ENCODE data around the gene ACTBL2.
A peak's percentile ranks its signal among the peaks of the same experiment; 100 is the strongest.
"Not testable (repeated sequence)": the region's sequence is repeated elsewhere in the genome, so short reads cannot be mapped to it uniquely, and the experiment has no call there.

ACTBL2 gene

GRCh38 chr5:57494104-57495098 lies 11.8 kb upstream of the ACTBL2 start:
- DNase-seq (ENCODE audit: low read depth): peak; percentile 44

DNA sequence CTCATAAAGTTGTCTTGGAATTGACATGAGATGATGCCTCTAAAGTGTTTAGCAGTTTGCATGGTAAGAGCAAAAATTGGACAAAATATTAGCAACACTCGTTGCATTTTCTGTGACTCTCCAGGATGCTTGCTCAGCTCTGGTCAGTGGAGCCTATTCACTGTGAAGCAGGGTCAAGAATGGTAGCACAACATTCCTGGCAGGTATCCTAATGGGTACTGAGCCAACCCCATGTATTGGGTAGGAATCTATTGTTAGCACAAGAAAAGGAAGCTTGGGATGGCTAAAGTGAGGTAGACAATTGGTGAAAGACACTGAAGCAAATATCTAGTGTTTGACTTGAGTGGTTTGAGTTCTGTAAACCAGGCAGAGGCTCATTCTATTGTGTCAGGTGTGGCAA lies 10.4 kb upstream of the ACTBL2 start:
- no peak for DNase-seq (ENCODE audit: low read depth)

DNA sequence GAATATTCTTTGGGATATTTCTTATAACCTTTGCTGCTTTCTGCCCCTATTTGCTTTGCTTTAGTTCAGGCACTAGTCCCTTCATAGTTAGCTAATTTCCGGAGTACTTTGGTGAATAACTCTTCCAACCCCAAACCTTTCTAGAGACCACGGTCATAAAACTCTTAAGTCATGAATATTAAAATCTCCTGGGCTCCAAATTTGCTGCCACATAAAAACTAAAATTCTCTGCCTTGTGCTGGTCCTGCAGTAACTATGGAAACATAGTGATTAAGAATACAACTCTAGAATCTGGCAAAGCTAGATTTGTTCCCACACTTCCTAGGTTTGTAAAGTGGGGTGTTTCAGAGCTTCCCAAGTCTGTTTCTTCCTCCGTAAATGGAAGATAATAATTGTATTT lies 10.0 kb upstream of the ACTBL2 start:
- DNase-seq (ENCODE audit: low read depth): no peak

- DNase-seq (ENCODE audit: low read depth): no peak
Observed at GRCh38 chr5:57491369-57491965, 8.9 kb upstream of the ACTBL2 start.

DNA sequence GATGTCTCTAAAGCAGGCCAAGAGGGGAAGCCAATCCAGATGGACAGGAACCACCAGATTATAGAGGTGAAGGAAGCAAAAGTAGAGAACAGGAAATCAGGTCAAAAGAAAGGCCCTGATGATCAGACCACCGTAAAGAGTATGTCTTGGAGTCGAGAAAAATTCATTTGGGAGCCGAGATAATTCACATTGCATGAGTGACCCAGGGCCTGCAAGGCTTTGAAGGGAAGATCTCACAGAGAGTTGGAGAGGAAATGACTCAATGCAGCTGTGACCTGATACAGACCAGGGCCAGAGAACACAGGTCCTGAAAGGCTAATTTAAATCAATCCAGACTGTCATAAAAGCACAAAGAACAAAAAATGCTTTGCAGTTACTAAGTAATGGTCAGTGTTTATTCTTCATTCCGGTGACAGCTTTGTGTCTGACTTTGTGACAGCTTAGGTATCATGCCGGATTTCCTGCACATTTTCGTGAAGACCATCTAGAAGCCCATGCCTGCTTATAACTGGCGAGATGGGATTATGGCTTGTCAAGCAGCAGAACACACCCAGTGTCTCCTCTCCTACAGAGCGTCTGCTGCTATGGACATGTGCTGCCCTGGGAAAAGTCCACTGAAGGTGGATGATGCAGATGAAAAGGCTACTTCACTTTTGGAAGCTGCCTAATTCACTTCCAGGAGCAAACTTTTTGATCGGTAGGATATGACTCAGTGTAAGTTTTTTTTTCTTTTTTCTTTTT lies 5.8 kb upstream of the ACTBL2 start:
- DNase-seq (ENCODE audit: low read depth): no peak

DNA sequence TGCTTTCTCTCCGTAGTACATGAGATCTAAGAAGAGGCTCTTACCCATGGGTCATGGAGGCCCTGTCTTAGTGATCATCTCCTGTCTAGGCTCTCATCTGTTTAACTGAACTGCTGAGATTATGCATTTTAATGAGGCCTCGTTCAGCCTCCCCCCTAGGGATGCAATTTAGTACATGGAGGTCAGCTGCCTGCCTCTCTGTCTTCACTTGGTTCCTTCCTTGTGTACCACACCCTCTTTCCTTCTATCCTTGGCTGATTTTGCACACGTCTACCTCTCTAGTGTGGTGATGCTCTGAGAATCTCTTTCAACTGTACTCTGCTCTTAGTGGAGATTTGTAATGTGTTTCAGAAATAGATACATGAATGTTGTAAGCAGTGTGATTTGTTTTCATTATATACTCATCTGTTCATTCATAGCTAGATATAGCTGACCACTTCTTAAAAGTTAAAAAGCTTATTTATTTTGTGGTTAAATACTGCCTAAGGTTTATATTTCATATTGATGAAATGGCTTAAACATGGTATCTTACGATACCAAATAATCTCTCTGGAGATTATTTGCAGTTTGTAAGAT lies 3.5 kb upstream of the ACTBL2 start:
- no peak for DNase-seq (ENCODE audit: low read depth)

- DNase-seq (ENCODE audit: low read depth): no peak
Observed at GRCh38 chr5:57478826-57479225, 3.8 kb downstream of the ACTBL2 start.

DNA sequence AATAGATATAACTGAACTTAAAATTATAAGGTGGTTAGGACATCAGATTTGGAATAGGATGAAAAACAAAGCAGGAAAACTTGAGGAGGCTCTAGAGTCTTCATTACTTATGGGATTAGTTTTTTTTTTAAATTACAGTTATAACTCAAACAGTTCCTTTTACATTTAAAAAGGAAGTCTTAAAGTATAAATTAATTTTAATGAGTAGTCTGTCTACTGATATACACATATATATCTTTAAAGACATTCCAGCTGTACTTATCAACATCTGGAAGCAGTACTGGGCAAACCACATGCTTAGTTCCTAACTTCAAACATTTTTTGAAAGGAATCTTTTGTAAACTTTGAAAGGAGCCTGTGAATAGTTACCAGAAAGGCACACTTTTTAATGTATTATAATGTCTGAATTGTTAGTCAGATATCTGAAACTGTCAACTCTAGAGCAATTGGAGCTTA lies 6.0 kb downstream of the ACTBL2 start:
- DNase-seq (ENCODE audit: low read depth): no peak

DNA sequence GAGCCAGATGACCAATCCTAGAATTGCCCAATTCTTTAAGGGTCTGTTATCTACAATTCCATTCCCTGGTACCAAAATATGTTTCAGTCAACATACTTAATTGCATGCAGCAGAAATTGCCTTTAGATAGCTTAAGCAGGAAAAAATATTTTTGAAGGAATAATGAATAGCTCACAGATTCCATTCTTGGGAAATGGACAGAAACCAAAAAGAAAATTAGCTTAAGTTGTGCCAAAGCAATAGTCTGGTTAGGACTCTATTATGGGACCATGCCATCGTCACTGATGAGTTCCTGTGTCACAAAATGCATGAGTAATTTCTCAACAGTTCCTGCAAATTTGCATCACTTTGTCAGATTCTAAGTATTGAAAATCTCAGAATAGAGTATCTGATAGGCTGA lies 12.3 kb downstream of the ACTBL2 start:
- DNase-seq (ENCODE audit: low read depth): no peak

DNA sequence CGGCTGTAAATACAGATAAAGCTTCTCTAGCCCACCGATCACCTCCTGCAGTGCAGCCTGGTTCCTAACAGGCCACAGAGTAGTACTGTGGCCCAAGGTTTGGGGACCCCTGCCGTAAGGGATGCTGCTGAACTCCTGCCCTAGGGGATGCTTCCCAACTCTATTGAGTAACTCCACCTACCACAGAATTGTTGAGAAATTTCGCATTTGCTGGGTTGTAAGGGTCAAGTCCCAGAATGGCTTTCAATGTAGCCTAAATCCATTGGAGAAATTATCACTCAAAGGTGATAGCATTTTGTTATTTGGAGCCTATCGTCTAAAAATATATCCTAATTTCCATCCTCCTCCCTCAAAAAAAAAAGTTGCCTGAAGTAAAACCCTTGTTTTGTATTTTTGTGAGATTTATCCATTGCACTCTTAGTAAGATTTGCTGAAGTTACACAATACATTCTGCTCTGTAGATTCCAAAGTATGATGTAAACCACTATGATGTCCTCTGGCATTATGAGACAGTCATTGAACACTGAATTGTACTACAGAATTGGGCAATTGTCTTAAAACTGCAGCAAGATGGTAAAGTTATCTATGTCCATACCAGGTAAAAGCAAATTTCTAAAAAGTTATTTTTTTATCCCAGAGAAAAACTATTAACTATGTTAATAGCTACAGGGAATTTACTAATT lies 14.0 kb downstream of the ACTBL2 start:
- no peak for DNase-seq (ENCODE audit: low read depth)

DNA sequence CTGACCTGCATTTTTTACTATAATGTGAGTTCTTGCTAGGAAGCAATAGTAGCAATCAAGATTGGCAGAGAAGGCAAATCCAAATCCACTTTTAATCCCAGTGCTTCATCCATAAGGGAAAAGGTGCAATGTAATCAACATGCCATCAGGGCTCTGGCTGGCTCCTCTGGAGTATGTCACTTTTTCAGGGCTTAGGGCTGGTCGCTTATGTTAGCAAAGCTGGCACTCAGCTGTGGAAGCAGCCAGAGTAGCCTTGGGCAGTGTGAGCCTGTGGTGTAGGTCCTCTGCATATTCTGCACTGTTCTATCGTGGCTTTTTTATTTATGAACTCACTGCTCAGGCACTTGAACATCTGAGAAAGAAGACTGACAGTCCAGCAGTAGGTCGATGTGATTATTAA lies 16.1 kb downstream of the ACTBL2 start:
- DNase-seq (ENCODE audit: low read depth): no peak

DNA sequence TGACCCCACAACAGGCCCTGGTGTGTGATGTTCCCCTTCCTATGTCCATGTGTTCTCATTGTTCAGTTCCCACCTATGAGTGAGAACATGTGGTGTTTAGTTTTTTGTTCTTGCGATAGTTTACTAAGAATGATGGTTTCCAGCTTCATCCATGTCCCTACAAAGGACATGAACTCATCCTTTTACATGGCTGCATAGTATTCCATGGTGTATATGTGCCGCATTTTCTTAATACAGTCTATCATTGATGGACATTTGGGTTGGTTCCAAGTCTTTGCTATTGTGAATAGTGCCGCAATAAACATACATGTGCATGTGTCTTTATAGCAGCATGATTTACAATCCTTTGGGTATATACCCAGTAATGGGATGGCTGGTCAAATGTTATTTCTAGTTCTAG lies 22.6 kb downstream of the ACTBL2 start:
- DNase-seq (ENCODE audit: low read depth): not testable (repeated sequence)

DNA sequence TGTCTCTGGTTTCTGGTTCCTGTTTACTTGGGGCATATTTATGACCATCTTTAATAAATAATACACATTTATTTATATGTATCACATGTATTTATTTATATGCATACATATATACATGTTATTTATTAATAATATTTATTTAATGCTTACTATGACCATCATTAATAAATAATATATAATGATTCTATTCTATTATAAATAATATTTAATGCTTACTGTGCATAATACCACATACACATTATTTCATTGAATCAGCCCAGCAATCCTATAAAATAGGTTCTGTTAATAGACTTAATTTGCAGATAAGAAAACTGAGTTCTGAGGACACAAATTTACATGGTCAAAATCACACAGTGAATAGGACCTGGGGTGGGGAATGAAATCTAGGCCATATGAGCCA lies 24.2 kb downstream of the ACTBL2 start:
- no peak for DNase-seq (ENCODE audit: low read depth)

DNA sequence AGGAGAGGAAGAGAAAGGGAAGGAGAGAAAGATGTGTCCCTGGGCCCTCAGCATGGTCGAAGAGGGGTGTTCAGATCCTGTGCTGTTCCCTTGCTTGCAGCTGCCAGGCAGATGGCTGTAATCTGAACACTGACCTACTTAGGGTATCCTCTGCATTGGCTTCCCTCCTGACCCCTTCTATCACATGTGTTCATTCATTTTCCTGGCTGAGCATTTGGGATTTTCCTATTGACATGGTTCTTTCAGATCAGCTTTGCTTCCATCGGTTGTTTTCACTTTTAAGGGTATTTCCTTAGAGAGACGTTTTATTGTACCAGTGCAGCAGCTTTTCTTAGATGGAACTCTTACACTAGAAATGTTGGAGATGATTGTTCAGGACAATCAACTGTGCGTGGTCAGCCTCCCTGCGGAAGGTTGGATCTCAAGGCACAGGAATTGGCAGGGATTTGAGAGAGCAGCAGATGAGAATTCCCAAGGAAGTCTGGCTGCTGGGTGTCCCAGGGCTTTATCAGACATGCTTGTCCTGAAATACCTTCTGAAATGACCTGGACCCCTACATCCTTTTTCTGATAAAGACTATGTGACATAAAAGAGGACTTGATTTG lies 26.0 kb downstream of the ACTBL2 start:
- DNase-seq (ENCODE audit: low read depth): no peak

GRCh38 chr5:57455511-57456455 lies 26.8 kb downstream of the ACTBL2 start:
- DNase-seq (ENCODE audit: low read depth): no peak

- DNase-seq (ENCODE audit: low read depth): no peak
Observed at GRCh38 chr5:57454896-57455295, 27.7 kb downstream of the ACTBL2 start.

- no peak for DNase-seq (ENCODE audit: low read depth)
Observed at GRCh38 chr5:57453728-57454127, 28.9 kb downstream of the ACTBL2 start.

DNA sequence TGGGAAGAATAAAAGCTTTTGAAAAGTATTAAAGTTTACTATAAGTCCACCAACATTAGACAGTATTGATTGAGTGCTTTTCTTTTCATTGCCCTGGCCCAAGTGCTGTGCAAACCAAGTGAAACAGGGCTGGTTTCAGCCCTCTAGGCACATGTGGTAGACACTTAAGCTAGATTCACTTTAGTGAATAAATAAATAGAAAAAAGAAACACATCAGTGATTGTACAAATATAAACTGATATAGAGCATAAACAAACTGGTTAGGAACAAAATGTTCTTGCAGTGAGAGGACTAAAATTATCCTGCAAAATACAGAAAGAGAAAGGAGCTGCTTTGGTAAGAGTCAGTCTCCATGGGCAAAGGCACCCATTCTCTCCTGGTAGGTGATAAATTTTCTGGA lies 29.7 kb downstream of the ACTBL2 start:
- no peak for DNase-seq (ENCODE audit: low read depth)

- DNase-seq (ENCODE audit: low read depth): no peak
Observed at GRCh38 chr5:57450991-57451876, 31.4 kb downstream of the ACTBL2 start.

All from activated T-cell treated with anti-CD3 and anti-CD28 coated beads for 24 hours (primary cell).